ENCODE measurements around the gene IGSF21.

IGSF21 gene

DNA sequence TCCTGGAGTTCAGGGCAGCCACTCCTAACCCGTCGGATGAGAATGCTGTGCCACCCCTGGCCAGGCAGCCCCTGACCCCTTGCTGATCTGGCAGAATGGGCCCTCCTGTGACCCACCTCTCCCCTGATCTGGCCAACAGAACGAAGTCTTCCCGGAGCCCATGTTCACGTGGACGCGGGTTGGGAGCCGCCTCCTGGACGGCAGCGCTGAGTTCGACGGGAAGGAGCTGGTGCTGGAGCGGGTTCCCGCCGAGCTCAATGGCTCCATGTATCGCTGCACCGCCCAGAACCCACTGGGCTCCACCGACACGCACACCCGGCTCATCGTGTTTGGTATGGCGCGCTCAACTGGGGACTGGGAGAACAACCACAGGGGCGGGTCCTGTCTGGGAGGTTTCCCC, 269.1 kb downstream of the IGSF21 start:
- DNase-seq = no peak

DNA sequence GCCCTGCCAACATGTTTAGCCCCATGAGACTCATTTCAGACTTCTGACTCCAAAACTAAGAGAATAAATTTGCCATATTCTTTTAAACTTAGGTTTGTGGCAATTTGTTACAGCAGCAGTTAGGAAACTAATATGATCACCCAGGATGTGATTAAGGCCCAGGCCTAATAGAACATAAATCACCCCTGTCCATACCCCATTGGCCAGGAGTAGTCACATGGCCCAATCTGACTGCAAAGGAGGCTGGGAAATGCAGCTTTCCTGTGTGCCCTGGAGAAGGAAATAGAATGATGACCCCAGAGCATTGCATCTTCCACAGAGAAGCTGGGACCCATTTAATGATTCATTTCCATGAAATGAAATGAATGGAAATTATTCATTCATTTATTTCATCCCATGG, 272.7 kb downstream of the IGSF21 start:
- DNase-seq = no peak

DNA sequence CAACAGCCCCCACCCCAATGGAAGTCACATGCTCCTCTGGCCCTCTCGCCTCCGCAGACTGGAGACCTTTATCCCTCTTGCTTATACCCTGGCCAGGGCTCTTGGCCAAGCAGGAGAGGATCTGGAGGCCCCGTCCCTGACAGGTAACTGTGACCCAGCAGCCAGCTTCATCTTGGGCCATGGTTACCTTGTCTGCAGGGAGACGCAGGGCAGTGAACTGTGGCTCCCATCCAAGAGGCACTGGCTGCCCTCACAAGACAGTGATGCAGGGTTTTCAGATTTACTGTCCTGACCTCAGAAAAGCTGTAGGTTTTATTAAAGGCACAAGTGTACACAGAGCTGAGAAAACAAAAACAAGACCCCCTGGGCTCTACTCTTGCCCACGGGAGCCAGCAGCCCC, 276.5 kb downstream of the IGSF21 start:
- no peak for DNase-seq

DNA sequence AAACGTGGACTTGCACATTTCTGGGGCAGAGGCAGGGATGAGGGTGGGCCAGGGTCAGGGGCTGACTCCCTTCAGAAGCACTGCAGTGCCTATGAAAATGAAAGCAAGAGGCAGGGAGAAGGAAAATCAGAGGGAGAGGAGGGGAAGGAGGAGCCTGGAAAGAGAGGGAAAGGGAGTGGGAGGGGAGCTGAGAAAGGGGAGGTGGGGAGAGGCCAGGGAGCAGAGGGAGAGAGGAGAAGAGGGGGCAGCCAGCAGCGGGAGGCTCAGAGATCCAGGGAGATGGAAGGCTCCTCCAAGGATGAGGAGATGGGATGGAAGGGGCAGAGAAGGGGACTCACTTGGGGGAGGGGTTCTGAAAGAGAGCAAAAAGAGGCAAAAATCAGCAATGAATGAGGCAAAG, 276.9 kb downstream of the IGSF21 start:
- no peak for DNase-seq

DNA sequence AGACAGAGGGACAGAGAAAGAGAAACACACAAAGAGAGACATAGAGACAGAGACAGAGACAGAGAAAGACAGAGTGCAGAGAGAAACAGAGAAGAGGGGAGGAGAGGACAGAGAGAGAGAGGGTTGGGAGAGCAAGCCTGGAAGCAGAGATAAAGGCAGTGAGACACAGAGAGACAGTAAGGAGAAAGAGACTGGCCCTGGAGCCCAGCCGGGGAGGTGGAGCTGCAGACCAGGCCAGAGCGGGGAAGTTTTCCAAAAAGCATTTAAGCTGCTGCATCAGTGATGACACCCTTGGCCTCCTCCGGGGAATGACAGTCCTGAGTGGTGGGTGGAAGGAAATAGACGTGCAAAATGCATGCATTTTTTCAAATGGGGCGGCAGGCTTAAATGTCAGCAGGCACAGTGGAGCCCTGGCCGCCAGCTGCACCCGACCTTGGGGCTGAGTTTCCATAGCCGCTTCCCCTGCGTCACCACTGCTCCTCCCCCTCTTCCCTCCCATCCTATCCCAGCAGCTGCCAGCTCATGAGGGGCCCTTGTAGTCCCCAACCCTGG, 277.7 kb downstream of the IGSF21 start:
- DNase-seq = no peak

DNA sequence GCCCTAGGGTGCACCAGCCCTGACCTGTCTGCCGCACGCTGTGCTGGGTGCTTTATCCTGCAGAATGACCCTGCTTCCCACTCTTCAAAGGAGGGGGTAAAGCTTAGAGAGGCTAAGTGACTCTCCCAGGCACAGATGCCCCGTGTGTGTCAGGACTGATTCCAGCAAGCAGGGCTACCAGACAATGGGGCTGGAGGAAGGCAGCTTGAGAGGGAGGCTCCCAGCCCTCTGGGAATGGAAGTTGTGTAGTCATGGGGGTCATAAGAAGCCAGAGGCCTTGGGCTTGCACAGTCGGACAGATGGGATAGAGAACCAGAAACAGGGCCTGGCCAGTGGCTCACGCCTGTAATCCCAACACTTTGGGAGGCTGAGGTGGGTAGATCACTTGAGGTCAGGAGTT, 279.0 kb downstream of the IGSF21 start:
- no peak for DNase-seq

DNA sequence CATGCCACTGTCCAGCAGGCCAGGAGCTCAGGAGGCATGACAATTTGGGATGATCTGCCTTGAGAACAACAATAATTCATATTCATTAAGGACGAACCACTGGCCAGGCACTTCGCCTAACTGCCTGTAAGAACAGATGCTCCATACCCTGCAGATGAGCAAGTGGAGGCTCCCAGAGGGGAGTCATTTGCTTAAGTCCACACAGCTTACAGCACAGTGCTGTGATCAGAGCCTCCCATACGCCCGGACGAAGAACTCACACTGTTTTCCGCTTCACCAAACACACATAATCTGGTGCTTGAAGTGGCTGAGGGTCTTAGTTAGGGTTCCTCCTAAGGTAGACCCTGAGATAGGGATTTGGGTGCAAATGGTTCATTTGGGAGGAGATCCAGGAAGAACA, 279.7 kb downstream of the IGSF21 start:
- DNase-seq = no peak

DNA sequence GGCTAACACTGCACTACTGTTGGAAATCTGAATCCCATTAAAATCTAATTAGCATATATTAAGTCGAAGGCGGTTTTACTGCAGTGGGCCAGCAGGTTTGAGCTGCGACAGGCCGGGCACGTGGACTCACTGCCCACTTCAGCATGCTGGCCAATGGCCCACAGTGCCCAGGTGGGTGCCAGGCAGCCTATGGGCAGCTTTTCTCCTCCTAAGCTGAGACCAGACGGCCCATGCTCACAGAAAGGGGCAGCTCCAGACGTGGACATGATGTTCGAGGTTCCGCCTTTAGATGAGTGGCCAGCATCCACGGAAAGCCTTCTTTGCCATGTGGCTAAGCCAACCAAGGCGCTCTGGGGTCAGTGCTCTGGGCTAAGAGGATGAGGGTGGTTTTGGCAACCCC, 283.4 kb downstream of the IGSF21 start:
- DNase-seq = no peak

DNA sequence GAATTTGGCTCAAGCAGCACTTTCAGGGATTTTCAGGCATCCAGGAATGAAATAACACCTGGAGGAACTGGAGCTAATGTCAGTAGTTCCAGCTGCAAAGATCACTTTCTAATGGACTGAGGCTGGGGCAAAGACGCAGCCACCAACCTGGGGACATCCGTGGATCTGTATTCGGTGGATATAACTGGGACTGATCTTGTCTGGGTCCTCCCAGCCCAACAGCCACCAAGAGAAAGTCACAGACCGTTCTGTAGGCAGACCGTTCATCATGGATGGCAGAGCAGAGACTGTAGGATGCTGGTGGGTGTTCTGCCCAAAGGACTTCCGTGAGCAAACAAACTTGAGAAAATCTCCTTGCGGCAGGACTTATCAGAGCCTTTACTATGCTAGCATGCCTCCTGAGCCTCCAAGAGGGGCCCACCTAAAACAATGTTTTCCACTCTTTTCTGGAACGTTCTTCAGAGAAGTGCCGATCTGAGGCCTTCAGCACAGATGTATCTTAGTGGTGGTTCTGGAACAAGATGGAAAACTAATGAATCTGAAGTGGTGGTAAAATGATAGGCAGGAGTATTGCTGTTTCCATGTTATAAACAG, 287.1 kb downstream of the IGSF21 start:
- DNase-seq = no peak

DNA sequence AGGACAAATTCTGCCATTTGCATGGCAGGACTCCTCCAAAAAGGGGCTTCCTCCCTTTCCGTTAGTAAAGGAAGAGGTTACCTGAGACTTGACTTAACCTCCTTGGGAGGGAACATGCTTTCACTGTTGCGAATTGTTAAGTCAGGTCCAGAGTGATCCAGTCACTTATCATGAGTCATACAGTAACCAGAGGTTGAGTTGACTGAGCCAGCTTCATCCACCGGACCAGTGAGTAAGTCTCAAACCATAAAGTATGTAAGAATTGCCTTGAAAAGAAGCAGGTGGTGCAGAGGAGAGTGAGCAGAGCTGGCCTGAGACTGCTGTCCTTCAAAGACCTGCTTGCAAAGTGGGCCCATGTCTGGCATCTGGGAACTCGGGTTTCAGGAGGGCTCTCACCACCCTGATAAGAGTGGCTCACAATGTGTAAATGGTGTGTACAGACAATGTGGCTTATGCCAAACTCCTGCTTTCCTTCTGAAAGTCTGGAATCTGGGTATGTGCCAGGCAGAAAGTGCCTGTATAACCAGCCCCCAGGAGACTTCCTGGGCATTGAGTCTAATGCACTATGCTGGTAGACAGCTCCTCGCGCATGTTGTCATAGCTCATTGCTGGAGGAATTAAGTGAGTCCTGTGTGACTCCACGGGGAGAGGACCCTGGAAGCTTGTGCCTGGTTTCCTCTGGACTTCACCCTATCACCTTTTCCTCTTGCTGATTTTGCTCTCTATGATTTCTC, 288.8 kb downstream of the IGSF21 start:
- DNase-seq = no peak

DNA sequence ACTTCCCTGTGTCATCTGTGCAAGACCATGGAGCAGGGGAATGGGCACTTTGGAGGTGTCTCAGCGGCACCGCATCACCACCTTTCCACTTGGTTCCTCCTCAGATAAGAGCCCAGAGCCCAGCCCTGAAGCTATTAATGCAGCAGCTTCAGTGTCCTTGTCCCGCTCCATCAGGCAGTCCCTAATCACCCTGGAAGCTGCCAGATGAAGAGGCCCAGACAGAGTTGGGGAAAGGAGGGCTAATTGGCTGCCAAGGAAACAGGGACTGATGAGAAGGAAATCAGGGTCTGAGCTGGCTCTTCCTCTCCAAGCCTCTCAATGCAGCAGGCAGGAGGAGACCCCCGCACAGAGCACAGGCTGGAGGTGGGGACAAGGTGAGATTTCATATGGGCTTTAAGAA, 290.0 kb downstream of the IGSF21 start:
- DNase-seq = no peak

DNA sequence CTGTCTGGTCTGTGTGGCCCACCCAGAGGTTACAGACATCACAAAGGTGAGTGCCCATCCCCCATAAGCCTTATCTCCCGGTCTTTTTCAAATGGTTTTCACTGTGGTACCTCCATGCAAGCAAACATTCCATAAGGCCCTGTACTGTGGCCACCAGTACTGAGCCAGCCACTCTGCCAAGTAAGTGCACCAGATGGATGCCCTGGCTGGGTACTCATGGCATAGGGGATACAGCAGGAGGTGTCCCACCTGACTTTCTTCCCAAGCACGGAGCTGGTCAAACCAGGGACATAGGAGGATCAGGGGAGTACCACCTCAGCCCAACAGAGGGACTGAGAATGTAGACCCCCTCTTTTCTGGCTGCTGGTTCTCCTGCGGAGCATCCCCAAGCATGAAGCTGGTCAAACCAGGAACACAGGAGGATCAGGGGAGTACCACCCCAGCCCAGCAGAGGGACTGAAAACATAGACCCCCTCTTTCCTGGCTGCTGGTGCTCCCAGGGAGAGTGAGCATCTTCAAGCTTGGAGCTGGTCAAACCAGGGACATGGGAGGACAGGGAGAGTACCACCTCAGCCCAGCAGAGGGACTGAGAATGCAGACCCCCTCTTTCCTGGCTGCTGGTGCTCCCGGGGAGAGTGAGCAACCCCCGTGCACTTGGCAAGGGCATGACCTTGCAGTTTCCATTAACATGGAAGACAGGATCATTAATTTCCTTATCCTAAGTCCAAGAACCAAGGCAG, 291.4 kb downstream of the IGSF21 start:
- no peak for DNase-seq

DNA sequence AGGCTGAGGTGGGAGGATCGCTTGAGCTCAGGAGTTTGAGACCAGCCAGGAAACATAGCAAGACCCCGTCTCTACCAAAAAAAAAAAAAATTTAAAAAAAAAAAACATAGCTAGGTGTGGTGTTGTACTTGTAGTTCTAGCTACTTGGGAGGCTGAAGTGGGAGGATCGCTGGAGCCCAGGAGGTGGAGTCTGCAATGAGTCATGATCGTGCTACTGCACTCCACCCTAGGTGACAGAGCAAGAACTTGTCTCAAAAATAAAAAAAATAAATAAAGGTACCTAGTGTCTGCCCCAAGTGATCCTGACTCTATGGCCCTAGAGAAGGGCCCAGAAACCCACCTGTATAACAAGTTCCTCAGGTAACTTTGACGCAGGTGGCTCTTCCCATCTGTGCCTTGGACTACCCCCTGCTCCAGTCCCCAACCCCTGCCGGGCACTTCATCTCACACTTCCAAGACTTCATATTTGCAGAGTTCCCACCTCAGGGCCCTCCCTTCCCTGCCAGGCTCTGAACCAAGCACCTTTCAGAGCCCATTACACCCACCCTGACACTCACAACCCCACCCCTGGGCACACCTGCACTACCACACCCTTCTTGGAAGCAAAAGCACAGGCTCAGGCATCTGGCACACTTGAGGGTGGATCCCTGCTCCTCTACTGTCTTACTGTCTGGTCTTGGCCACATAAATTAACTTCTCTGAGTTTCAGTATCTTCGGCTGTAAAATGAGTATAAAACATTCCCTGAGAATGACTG, 292.9 kb downstream of the IGSF21 start:
- DNase-seq = no peak

DNA sequence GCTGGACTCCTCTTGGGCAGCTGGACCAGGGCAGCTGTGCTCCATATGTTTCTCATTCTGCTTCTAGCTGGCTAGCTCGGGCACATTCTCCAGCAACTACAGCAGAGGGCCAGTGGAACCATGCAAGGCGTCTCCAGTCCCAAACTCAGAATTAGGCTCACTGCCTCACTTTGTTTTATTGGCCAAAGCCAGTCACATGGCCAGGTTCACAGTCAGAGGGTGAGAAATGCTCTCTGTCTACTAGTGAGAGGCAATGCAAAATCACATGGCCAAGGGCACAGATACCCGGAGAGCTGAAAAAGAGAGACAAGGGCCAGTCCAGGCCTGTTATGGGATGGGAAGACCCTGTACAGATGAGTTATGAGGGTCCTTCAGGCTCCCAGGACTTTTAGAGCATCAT, 294.3 kb downstream of the IGSF21 start:
- DNase-seq = no peak

DNA sequence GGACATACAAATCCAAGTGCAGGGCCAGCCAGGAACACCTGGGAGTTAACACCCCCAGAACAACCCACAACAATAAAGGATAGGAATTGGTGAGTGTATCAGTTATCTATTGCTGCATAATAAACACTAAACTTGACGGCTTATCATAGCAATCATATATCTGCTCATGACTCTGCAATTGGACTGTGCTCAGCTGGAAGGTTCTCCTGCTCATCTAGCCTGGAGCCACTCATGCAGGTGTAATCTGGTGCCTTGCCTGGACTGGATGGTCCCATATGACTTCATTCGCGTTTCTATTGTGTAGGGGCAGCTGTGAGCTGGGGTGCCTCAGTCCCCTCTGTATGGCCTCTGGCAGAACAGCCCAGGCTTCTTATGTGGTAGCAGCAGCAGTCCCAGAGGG, 296.9 kb downstream of the IGSF21 start:
- DNase-seq = no peak

DNA sequence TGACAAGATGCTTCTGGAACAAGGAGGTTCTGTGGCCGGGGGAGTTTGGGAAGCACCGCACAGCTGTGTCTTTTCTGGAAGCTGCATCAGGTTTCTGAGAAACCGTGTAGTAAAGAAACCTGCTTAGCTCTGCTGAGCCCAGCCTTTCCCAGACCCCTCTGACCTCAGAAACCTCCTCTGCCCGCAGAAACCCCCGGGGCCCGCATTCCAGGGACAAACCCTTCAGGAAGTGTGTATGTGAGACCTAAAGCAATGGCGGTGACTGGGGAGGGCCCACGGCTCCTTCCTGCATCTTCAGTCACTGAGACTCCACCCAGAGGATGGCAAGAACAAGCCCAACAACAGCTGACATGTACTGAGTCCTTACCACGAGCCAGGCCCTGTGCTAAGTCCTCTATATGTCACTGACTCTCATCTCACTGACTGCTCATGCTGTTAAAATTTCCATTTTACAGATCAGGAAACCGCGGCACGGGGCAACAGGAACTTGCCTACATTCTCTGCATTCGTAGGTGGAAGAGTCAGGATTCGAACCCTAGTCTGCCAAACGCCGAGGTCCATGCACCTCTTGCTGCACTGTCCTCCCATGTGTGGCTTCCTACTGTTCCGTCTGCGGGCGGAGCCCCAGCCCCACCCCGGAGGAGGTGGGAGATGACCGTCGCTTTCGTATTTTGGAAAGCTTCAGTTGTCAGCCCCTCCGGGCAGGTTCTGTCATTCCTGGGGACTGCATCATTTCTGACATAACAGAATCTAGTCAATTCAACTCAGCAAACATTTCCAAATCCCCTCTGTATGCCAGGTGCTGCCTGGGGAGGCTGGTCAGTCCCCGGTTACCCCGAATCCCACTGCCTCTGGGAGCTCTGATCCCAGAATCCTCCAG, 299.8 kb downstream of the IGSF21 start:
- no peak for DNase-seq

DNA sequence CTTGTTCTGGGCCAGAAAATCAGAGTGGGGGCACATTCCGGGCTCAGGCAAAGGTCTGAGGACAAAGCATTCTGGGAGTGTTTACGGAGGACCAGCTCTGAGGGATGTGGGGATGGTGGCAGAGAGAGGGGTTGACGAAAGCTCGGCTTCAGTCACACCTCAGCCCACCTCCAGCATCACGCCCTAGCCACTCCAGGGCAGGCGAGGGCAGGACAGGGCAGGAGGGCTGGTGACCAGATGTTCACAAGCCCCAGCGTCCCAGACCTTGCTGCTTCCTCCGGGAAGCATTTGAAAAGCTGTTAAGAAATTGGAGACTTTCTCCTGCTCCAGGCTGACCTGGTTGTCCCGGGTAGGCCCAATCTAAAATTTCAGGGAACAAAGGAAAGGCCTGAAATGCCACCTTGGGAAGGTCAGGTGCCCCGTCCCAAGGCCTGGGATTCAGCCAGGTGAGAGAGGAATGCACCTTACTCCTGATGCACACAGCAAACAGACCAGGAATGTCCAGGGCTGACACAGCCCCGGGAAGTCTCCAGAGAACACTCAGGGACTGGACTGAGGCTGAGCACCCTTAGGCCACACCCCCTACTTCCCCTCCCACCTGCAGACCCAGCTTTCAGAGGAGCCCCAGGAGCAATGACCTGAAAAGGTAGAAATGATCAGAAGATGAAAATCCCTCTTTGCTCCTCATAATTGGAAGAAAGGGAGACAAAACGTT, 301.2 kb downstream of the IGSF21 start:
- DNase-seq = no peak

DNA sequence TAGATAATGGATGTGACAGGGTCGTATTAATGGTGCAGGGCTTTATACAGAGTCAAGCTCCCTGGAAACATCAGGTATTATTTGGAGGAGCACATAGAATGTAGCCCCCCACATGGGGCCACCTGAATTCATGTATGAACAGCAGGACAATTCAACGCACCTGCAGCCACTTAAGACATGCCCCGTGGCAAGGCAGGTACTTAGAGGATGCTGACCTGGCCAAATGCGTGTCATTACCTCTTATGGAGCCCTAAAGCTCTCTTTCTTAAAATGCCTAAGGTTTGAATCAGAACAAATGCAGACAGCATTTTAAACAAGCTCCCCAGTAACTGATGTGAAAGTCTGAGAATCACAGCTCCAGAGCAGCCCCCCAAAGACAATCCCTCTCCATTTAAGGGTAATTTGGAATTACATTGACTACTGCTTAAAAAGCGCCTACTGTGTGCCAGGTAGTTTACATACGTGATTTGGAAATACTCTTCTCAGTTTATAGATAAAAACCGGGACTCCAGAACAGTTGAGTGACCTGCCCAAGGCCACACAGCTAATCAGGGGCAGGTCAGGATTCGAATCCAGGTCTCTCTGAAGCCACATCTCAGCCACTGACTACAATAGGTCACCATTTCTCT, 302.1 kb downstream of the IGSF21 start:
- no peak for DNase-seq

DNA sequence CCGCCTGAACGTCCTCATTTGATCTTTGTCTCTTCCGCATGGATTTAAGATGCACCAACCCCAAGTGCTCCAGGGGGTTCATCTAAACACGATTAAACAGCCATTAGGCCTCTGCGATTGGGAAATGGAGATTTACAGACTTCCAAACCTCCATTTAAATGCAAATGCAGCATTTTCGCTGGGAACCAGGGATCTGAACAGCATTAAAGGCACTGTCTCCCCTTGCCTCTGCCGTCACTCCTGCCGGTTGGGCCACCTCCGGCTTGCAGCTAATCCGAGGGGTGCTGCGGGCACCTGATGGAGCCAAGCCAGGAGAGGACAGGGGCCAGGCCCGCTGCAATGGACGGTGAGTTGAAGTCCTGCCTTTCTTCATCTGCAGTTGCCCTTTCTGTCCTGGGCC, 302.8 kb downstream of the IGSF21 start:
- no peak for DNase-seq

DNA sequence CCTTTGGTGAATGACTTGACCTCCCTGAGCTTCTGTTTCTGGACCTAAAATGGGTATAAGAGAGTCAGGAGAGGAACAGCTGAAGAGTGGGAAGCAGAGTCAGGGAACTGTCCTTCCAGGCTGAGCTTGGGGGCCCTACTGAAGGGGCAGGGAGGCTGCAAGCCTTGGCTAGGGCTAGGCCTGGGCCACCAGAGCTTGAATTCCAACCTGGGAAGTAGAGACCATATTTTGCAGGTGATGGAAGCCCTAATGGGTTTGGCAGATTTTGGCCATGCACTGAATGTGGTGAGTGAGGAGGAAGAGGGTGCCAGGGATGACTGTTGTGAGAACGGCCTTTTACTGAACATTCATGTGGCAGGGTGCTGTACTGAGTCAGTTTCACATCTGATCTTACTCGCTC, 303.7 kb downstream of the IGSF21 start:
- no peak for DNase-seq

Measured in NCI-H2107 (cell line).